Mesothelial cell of epicardium (in vitro differentiated cells): Measurements from ENCODE around the gene MED13. TPM values are rescaled to one million over a fixed set of nuclear protein-coding genes. Genes with fewer than 3 reads are reported as not detected.
A peak's percentile ranks its signal among the peaks of the same experiment; 100 is the strongest.

ENCODE experiments used
- DNase-seq, 2 experiments: peaks; one replicate each; pipeline ENCODE4 v3.0.0; 2021; ENCODE audit warnings: low spot score in 2 of 2; ENCODE audit not compliant: unreplicated experiment in 2 of 2
- H3K27ac Mint-ChIP-seq: 2 replicates; pipeline ENCODE4 v1.8.0; 2021; ENCODE audit warnings: mixed read lengths
- H3K27me3 Mint-ChIP-seq: 2 replicates; pipeline ENCODE4 v1.8.0; 2021; ENCODE audit warnings: low read depth, mixed read lengths
- H3K36me3 Mint-ChIP-seq: 2 replicates; pipeline ENCODE4 v1.8.0; 2021; ENCODE audit warnings: mixed read lengths
- H3K4me1 Mint-ChIP-seq: 2 replicates; pipeline ENCODE4 v1.8.0; 2021; ENCODE audit warnings: mixed read lengths
- H3K4me3 Mint-ChIP-seq: 2 replicates; pipeline ENCODE4 v1.8.0; 2021; ENCODE audit warnings: mild to moderate bottlenecking, moderate library complexity, mixed read lengths
- H3K9me3 Mint-ChIP-seq: 2 replicates; pipeline ENCODE4 v1.8.0; 2021; ENCODE audit warnings: mixed read lengths
- total RNA-seq: library from RNA; stranded (reverse); gene quantifications from 3 replicates; pipeline ENCODE4 v1.2.1, GENCODE V29; 2021
- TF ChIP-seq, protein P1 (sequence below): fragments of 200-600 bp; sonication (generic); IDR thresholded peaks from one replicate; pipeline ENCODE4 v1.5.0; 2021; ENCODE audit warnings: antibody characterized with exemption; ENCODE audit not compliant: unreplicated experiment

Gene MED13
- total RNA-seq, 1 donor from 2014 or later: 73.0 TPM

GRCh38 chr17:62048262-62048661, 16.8 kb downstream of the MED13 start:
- DNase-seq: no peak
- Mint-ChIP-seq H3K36me3 (peaks cover 42% of the 10 kb centered on the region), H3K9me3 (no peaks in the 10 kb centered on the region), H3K4me1 (no peaks in the 10 kb centered on the region), H3K27me3 (no peaks in the 10 kb centered on the region), H3K27ac (no peak overlapping the region), H3K4me3 (no peak overlapping the region)
- TF ChIP-seq, protein P1, sequence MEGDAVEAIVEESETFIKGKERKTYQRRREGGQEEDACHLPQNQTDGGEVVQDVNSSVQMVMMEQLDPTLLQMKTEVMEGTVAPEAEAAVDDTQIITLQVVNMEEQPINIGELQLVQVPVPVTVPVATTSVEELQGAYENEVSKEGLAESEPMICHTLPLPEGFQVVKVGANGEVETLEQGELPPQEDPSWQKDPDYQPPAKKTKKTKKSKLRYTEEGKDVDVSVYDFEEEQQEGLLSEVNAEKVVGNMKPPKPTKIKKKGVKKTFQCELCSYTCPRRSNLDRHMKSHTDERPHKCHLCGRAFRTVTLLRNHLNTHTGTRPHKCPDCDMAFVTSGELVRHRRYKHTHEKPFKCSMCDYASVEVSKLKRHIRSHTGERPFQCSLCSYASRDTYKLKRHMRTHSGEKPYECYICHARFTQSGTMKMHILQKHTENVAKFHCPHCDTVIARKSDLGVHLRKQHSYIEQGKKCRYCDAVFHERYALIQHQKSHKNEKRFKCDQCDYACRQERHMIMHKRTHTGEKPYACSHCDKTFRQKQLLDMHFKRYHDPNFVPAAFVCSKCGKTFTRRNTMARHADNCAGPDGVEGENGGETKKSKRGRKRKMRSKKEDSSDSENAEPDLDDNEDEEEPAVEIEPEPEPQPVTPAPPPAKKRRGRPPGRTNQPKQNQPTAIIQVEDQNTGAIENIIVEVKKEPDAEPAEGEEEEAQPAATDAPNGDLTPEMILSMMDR: no peak

DNA sequence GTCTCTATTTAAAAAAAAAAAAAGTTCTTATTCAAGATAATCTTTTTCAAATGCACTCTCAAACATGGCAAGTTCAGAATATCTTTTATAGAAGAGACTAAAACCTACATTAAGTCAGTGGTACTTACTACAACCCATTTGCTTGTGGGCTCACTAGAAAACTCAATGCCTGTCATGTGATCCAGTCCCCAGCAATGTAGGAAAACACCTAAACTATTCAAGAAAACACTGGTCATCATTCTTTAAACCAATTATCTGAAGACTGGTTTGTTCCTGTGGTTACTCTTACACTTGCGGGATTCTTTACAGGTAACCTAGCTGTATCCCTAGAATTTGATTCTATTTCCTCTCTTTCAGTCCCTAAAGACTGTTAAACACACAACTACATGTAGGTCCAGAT, 19.6 kb downstream of the MED13 start:
- H3K27me3 Mint-ChIP-seq: no peaks in the 10 kb centered on the region
- peaks cover 35% of the 10 kb centered on the region for H3K36me3 Mint-ChIP-seq
- no peak for DNase-seq
- H3K4me3 Mint-ChIP-seq: no peak overlapping the region
- H3K4me1 Mint-ChIP-seq: no peaks in the 10 kb centered on the region
- H3K27ac Mint-ChIP-seq: no peak overlapping the region
- no peaks in the 10 kb centered on the region for H3K9me3 Mint-ChIP-seq
- TF ChIP-seq, protein P1: no peak

GRCh38 chr17:62045109-62045508, 20.0 kb downstream of the MED13 start:
- no peaks in the 10 kb centered on the region for H3K4me1 Mint-ChIP-seq
- peaks cover 35% of the 10 kb centered on the region for H3K36me3 Mint-ChIP-seq
- H3K4me3 Mint-ChIP-seq: no peak overlapping the region
- no peak for DNase-seq
- H3K9me3 Mint-ChIP-seq: no peaks in the 10 kb centered on the region
- no peak overlapping the region for H3K27ac Mint-ChIP-seq
- TF ChIP-seq, protein P1: no peak
- H3K27me3 Mint-ChIP-seq: no peaks in the 10 kb centered on the region

GRCh38 chr17:62043602-62044001, 21.5 kb downstream of the MED13 start:
- DNase-seq: no peak
- H3K36me3 Mint-ChIP-seq: peaks cover 29% of the 10 kb centered on the region
- H3K27me3 Mint-ChIP-seq: no peaks in the 10 kb centered on the region
- no peaks in the 10 kb centered on the region for H3K4me1 Mint-ChIP-seq
- peak overlapping the region; percentile 53 for H3K27ac Mint-ChIP-seq
- TF ChIP-seq, protein P1: no peak
- no peaks in the 10 kb centered on the region for H3K9me3 Mint-ChIP-seq
- no peak overlapping the region for H3K4me3 Mint-ChIP-seq

DNA sequence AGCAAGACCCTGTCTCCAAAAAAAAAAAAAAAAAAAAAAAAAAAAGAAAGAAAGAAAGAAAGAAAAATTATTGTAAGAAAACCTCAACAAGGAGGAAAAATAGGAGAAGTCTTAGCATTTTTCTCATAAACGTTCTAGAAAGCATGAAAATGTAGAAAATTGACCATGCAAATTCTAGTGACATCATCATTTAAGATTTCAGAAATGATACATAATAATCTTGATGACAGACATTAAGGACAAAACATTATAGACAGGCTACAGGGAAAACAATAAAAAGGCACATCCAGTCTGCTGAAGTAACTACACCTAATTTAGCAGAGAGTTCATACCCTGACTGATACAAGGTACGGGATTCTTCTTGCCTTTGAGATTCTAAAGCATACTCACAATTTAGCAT, 21.9 kb downstream of the MED13 start:
- Mint-ChIP-seq H3K27ac (no peak overlapping the region), H3K36me3 (peaks cover 28% of the 10 kb centered on the region)

More for the DNA sequence above, 21.9 kb downstream of the MED13 start:
- DNase-seq: no peak
- Mint-ChIP-seq H3K27me3 (no peaks in the 10 kb centered on the region), H3K4me1 (no peaks in the 10 kb centered on the region), H3K9me3 (no peaks in the 10 kb centered on the region), H3K4me3 (no peak overlapping the region)
- TF ChIP-seq, protein P1: no peak
